Subcutaneous abdominal adipose tissue (tissue), 5 donors: ENCODE data around the gene MZT2B.
"Not testable (repeated sequence)": the region's sequence is repeated elsewhere in the genome, so short reads cannot be mapped to it uniquely, and the experiment has no call there.

ENCODE experiments used
- H3K27ac ChIP-seq: one replicate; pipeline ENCODE4 v1.7.0; 2013; ENCODE audit warnings: low read depth, mild to moderate bottlenecking, inconsistent platforms, low read length, moderate library complexity
- H3K27me3 ChIP-seq, 5 donors: one replicate each; pipeline ENCODE4 v1.7.0; 2013; ENCODE audit warnings: low read length in 5 of 5, inconsistent platforms in 1 of 5; ENCODE audit not compliant: control insufficient read depth in 5 of 5, insufficient read depth in 4 of 5
- H3K36me3 ChIP-seq, 5 donors: one replicate each; pipeline ENCODE4 v1.7.0; 2013; ENCODE audit warnings: low read length in 5 of 5; ENCODE audit not compliant: control insufficient read depth in 5 of 5, insufficient read depth in 5 of 5
- H3K4me1 ChIP-seq, 5 donors: one replicate each; pipeline ENCODE4 v1.7.0; 2013; ENCODE audit warnings: low read length in 5 of 5, mild to moderate bottlenecking in 3 of 5, moderate library complexity in 1 of 5; ENCODE audit not compliant: control insufficient read depth in 5 of 5, insufficient read depth in 5 of 5
- H3K4me3 ChIP-seq, 5 donors: one replicate each; pipeline ENCODE4 v1.7.0; 2013; ENCODE audit warnings: low read length in 5 of 5, low read depth in 1 of 5
- H3K9ac ChIP-seq, 5 donors: one replicate each; pipeline ENCODE4 v1.7.0; 2013; ENCODE audit warnings: low read length in 5 of 5, mild to moderate bottlenecking in 4 of 5, moderate library complexity in 3 of 5
- H3K9me3 ChIP-seq, 5 donors: one replicate each; pipeline ENCODE4 v1.7.0; 2013; ENCODE audit warnings: low read length in 5 of 5; ENCODE audit not compliant: control insufficient read depth in 5 of 5
- donor health status: healthy.
- donor health status: healthy.
- donor health status: healthy.
- donor health status: healthy.
- donor health status: healthy.

The MZT2B gene

DNA sequence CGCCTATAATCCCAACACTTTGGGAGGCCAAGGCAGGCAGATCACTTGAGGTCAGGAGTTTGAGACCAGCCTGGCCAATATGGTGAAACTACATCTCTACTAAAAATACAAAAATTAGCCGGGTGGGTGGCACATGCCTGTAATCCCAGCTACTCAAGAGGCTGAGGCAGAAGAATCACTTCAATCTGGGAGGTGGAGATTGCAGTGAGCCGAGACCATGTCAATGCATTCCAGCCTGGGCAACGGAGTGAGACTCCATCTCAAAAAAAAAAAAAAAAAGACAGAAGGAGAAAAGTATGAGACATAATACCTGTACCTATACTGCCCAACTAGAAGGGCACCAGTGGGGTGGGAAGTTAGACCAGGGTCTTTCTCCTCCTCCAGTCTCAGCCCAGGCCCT, 22.7 kb upstream of the MZT2B start:
- not testable (repeated sequence) for H3K27me3 ChIP-seq, H3K9ac ChIP-seq, H3K27ac ChIP-seq, H3K4me3 ChIP-seq, H3K4me1 ChIP-seq, H3K9me3 ChIP-seq
- H3K36me3 ChIP-seq: peaks cover 0 to 70% (median 46%) of the 10 kb centered on the region in 5 donors

DNA sequence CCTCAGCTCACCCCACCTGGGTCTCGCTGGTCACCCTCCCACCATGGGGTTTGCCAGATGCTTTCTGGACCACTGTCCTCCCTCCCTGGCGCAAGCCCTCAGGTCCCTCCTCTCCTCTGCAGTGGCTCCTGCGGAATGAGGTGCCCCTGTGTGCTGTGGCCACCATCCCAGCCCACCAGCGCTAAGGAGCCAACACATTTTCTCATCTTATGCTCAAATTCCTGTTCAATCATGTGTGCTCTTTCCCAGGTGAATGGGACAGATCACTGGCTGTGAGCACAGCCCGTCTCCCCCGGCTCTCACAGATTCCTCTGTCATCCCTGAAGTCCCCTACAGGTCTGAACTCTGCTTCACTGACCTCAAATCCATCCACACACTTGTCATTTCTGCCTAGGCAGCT, 21.9 kb upstream of the MZT2B start:
- peaks cover 0 to 66% (median 45%) of the 10 kb centered on the region in 5 donors for H3K36me3 ChIP-seq
- no peaks in the 10 kb centered on the region for H3K27me3 ChIP-seq
- H3K9me3 ChIP-seq: no peaks in the 10 kb centered on the region
- H3K27ac ChIP-seq: no peak overlapping the region
- H3K4me1 ChIP-seq: no peaks in the 10 kb centered on the region
- H3K4me3 ChIP-seq: no peak overlapping the region
- no peak overlapping the region for H3K9ac ChIP-seq

DNA sequence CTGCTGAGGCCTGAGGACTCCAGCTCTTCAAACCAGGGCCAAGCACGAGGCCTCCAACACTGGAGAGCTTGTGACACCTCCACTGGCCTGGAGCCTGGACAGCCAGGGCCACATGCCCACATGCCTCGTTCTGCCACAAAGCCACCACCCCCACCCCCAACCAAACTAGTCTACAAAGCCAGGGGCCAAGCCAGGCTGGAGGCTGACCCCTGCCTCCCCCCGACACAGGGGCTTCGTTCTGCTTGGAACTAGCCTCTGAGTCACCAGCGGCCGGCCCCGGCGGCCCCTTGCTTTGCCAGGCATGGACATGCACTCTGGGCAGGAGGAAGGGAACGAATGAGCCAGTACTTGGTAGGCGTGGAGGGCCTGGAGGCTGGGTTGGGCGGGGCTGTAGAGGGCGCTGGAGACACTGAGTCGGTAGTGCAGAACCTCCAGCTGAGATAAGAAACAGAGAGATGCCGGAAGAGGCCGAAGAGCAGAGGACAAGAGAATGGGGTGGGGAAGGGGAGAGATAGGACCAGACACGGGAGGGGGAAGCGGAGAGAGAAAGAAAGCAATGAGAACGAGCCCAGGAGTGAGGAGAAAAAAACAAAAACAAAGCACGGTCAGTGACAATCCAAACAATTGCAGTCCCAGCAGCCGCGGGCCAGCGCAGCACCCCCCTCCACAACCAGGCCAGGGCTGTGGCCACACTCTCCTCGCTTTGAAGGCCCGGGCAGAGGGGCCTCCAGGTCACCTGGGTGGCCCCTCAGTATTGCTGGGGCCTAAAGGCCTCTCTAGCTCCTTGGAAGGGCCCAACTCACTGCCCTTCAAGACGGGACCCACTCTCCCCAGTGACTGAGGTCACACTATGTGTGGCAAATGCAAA, 21.0 kb upstream of the MZT2B start:
- H3K27ac ChIP-seq, H3K4me3 ChIP-seq, H3K27me3 ChIP-seq, H3K9ac ChIP-seq, H3K4me1 ChIP-seq, H3K9me3 ChIP-seq: not testable (repeated sequence)
- H3K36me3 ChIP-seq: peaks cover 3 to 69% (median 48%) of the 10 kb centered on the region in 5 donors

DNA sequence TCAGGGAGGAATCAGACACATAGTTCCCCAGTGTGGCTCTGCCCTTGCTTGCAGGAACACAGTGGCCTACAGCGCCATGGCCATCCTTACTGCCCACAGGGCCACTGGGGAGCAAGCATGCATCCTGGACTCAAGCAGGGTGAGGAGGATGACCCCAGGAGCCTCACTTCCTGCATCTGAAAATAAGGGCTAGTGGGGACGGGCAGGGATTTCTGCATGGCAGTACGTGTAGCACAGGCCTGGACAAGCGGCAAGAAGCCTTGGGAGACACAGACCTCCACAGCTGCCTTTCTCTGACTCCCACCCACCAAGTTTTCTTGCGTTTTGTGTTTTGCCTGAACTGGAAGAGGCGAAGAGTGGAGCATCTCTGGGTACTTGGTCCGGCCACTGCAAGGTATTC, 19.6 kb upstream of the MZT2B start:
- H3K9ac ChIP-seq, H3K27ac ChIP-seq, H3K4me3 ChIP-seq, H3K27me3 ChIP-seq, H3K9me3 ChIP-seq, H3K4me1 ChIP-seq: not testable (repeated sequence)
- H3K36me3 ChIP-seq: peaks cover 3 to 78% (median 58%) of the 10 kb centered on the region in 5 donors

DNA sequence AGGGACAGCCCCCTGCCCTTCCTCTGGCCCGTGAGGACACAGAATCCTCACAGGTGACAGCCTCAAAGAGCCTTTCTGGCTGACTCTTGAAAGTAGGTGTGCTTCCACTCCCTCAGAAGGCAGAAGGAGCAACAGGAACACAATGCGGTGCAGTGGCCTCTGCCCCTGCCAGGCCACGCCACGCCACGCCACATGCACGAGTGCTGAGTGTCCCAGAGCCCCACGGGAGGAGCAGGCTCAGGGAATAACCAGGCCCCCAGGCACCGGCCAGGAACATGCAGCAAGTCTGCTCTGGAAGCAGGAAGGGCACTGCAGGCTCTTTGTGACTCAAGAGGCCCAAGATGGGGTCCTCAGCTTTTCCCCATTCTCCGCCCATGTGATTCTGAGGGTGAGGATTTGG, 19.1 kb upstream of the MZT2B start:
- H3K4me1 ChIP-seq: no peaks in the 10 kb centered on the region
- no peaks in the 10 kb centered on the region for H3K9me3 ChIP-seq
- no peak overlapping the region for H3K4me3 ChIP-seq
- no peak overlapping the region for H3K9ac ChIP-seq
- H3K27ac ChIP-seq: no peak overlapping the region
- H3K36me3 ChIP-seq: peaks cover 3 to 83% (median 62%) of the 10 kb centered on the region in 5 donors
- H3K27me3 ChIP-seq: no peaks in the 10 kb centered on the region

DNA sequence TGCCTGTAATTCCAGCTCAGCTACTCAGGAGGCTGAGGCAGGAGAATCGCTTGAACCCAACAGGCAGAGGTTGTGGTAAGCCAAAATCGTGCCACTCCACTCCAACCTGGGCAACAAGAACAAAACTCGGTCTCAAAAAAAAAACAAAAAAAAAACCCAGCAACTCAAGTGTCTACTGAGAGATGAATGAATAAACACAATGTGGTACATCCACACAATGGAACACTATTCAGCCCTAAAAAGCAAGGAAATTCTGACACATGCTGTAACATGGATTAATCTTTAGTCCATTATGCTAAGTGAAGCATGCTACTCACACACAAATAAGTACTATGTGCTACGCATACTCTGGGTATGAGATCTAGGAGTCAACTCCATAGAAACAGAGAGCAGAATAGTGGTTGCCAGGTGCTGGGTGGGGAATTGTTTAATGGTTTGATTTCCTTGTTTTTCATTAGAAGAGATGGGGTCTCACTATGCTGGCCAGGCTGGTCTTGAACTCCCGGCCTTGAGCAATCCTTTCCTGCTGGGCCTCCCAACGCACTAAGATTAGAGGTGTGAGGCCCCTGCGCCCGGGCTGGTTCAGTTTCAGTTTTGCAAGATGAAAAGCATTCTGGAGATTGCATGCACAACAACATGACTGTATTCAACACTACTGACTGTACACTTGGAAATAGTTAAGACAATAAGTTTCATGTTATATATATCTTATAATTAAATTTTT, 16.6 kb upstream of the MZT2B start:
- Histone ChIP-seq H3K4me1 (no peaks in the 10 kb centered on the region), H3K27ac (no peak overlapping the region), H3K4me3 (no peak overlapping the region), H3K27me3 (no peaks in the 10 kb centered on the region), H3K9me3 (no peaks in the 10 kb centered on the region), H3K36me3 (peaks cover 5 to 78% (median 65%) of the 10 kb centered on the region in 5 donors), H3K9ac (no peak overlapping the region)

DNA sequence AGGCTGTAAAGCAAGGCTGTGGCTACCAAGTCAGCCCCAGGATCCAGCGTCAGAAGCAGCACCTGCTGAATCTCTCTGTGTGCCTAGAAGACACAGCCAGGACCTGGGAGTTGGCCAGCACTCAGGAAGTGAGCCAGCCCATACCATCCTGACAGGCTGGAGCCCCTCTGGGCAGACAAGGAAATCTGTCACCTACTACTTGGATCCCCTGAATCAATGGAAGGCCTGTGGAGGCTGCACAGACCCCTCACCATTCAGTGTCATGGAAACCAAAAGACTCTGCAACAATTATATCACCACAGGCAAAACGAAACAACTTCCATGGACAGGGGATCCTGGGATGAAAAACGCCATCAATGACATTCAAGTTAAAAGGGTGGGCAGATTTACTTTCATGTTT, 15.5 kb upstream of the MZT2B start:
- H3K27ac ChIP-seq, H3K4me1 ChIP-seq, H3K4me3 ChIP-seq, H3K9me3 ChIP-seq, H3K9ac ChIP-seq, H3K27me3 ChIP-seq: not testable (repeated sequence)
- peaks cover 5 to 79% (median 66%) of the 10 kb centered on the region in 5 donors for H3K36me3 ChIP-seq

DNA sequence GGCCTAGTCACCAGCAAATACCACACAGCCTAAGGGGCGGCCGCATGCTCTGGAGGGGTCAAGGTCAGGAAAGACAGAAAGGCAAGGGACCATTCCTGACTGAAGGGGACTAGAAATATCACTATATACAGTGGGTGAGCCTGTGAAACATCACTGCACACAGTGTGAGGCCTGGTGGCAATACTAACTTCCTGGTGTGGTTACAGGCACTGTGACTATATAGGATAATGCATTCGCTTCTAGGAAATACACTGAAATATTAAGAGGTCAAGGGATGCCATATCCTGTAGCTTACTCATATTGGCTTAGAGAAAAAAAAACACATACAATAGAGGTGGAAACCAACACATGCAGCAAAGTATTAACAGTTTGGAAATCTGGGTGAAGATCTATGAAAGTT, 12.9 kb upstream of the MZT2B start:
- not testable (repeated sequence) for H3K27me3 ChIP-seq, H3K9me3 ChIP-seq, H3K4me3 ChIP-seq, H3K9ac ChIP-seq, H3K4me1 ChIP-seq, H3K27ac ChIP-seq
- H3K36me3 ChIP-seq: peaks cover 5 to 81% (median 69%) of the 10 kb centered on the region in 5 donors

DNA sequence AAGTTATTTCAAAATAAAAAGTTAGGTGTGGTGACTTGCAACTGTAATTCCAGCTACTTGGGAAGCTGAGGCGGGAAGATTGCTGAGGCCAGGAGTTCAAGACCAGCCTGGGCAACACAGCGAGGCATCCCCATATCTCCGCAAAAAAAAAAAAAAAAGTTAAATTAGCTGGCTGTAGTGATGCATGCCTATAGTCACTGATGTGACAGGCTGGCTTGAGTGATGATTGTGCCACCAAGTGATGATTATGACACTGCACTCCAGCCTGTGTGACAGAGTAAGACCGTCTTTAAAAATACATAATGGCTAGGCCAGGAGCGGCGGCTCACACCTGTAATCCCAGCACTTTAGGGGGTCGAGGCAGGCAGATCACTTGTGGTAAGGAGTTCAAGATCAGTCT, 12.2 kb upstream of the MZT2B start:
- Histone ChIP-seq H3K9ac (no peak overlapping the region), H3K4me1 (no peaks in the 10 kb centered on the region), H3K36me3 (peaks cover 5 to 84% (median 72%) of the 10 kb centered on the region in 5 donors), H3K9me3 (no peaks in the 10 kb centered on the region), H3K27ac (no peak overlapping the region), H3K4me3 (no peak overlapping the region), H3K27me3 (no peaks in the 10 kb centered on the region)

DNA sequence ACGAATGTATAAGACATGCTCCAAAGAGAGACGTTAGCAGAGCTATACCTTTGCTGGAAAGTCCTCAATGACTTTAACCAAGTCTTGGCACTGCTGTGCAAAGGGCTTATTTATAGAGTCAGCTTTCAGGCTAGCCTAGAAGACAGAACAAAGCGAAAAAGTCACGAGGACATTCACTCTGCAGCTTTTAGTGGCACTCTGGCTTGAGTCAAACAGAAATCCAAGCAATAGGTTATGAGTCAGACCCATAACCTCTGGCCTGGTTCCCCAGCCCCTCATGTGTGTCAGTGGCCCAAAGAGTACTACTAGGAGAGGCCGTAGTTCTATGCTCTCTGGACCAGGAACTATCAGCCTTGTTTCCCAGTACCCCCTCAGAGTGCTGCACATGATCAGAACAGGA, 7.2 kb upstream of the MZT2B start:
- peaks cover 0 to 58% (median 46%) of the 10 kb centered on the region in 5 donors for H3K36me3 ChIP-seq
- H3K27ac ChIP-seq, H3K27me3 ChIP-seq, H3K9me3 ChIP-seq, H3K4me1 ChIP-seq, H3K9ac ChIP-seq, H3K4me3 ChIP-seq: not testable (repeated sequence)
